ENCODE data around the gene SEMA4D.

- TF ChIP-seq TEAD4 (IDR thresholded peaks at IDR 0.05) (no peak), MAX (IDR thresholded peaks at IDR 0.05) (no peak), USF1 (IDR thresholded peaks at IDR 0.05) (no peak), TAF1 (IDR thresholded peaks at IDR 0.05; ENCODE audit: low read depth) (no peak), EGR1 (IDR thresholded peaks at IDR 0.05) (no peak), RAD21 (IDR thresholded peaks at IDR 0.05; ENCODE audit: low read depth) (no peak)
Measured at GRCh38 chr9:89410022-89410421, 87.9 kb downstream of the SEMA4D start.

All from Ishikawa (cell line).